A673 (cell line): ENCODE data around the gene OR10K2. TPM values are rescaled to one million over a fixed set of nuclear protein-coding genes. Genes with fewer than 3 reads are reported as not detected.
"Not testable (repeated sequence)": the region's sequence is repeated elsewhere in the genome, so short reads cannot be mapped to it uniquely, and the experiment has no call there.

ENCODE experiments used
- BruUV-seq: library from RNA; stranded (reverse); fragments of 400-500 nt; replicated peaks from 2 replicates; lab custom pipeline; 2021; lab: Mats Ljungman, UMichigan
- CTCF ChIA-PET: fragments of 300-600 bp; sonication (Branson Sonifier 250); formaldehyde crosslinking; loops from one replicate; lab custom pipeline; 2022; ENCODE audit warnings: antibody characterized with exemption; lab: Charles Lee
- POLR2A ChIA-PET: fragments of 300-600 bp; sonication (Branson Sonifier 250); formaldehyde crosslinking; loops from one replicate; lab custom pipeline; 2022; ENCODE audit warnings: antibody characterized with exemption; ENCODE audit not compliant: low non-redundant PET; lab: Charles Lee
- DNase-seq: peaks from one replicate; pipeline ENCODE4 v3.0.0-alpha.2; 2015; ENCODE audit warnings: low spot score
- H3K27ac ChIP-seq: fragments of 200-600 bp; sonication (generic); 2 replicates; pipeline ENCODE4 v1.5.1; 2016; ENCODE audit warnings: mixed run types, low read depth, mild to moderate bottlenecking, mixed read lengths, antibody characterized with exemption, low read length; ENCODE audit not compliant: poor library complexity, severe bottlenecking
- H3K27me3 ChIP-seq: fragments of 200-600 bp; sonication (generic); replicated peaks from 2 replicates; pipeline ENCODE4 v1.6.1; 2017; ENCODE audit warnings: mixed run types, low read depth, mild to moderate bottlenecking, mixed read lengths, antibody characterized with exemption, low read length; ENCODE audit not compliant: insufficient read depth, poor library complexity
- H3K36me3 ChIP-seq: fragments of 200-600 bp; sonication (generic); 2 replicates; pipeline ENCODE4 v1.6.1; 2016; ENCODE audit warnings: mixed run types, mild to moderate bottlenecking, mixed read lengths, antibody characterized with exemption, low read length; ENCODE audit not compliant: insufficient read depth, poor library complexity, severe bottlenecking
- H3K4me1 ChIP-seq: fragments of 200-600 bp; sonication (generic); 2 replicates; pipeline ENCODE4 v1.6.1; 2017; ENCODE audit warnings: mixed run types, mild to moderate bottlenecking, mixed read lengths, antibody characterized with exemption, low read length; ENCODE audit not compliant: insufficient read depth, poor library complexity, severe bottlenecking
- H3K4me3 ChIP-seq: fragments of 200-600 bp; sonication (generic); 2 replicates; pipeline ENCODE4 v1.5.1; 2016; ENCODE audit warnings: low read depth, mixed run types, mild to moderate bottlenecking, mixed read lengths, low read length; ENCODE audit not compliant: poor library complexity, severe bottlenecking
- H3K9me3 ChIP-seq: fragments of 200-600 bp; sonication (generic); 2 replicates; pipeline ENCODE4 v1.6.1; 2016; ENCODE audit warnings: mixed run types, low read depth, mild to moderate bottlenecking, mixed read lengths, antibody characterized with exemption, low read length; ENCODE audit not compliant: poor library complexity, severe bottlenecking
- EZH2 ChIP-seq: fragments of 200-600 bp; sonication (generic); IDR thresholded peaks from 2 replicates; pipeline ENCODE4 v1.6.1; 2017; ENCODE audit warnings: borderline replicate concordance, low read depth, mild to moderate bottlenecking, mixed read lengths, antibody characterized with exemption, low read length; ENCODE audit not compliant: poor library complexity, severe bottlenecking
- intact Hi-C: fragments of 100-400 bp; cut with micrococcal nuclease; formaldehyde crosslinking; loops from one replicate; pipeline ENCODE4 v1.10.0; 2022; ENCODE audit not compliant: unreplicated experiment
- total RNA-seq: library from RNA; stranded (reverse); gene quantifications from 2 replicates; pipeline ENCODE4 v1.2.3, GENCODE V29; 2021
- TF ChIP-seq, protein P1 (sequence below): fragments of 300-800, 200-600 bp; sonication (generic); conservative IDR thresholded peaks from 2 replicates; pipeline ENCODE4 v1.5.1; 2017; ENCODE audit warnings: low read depth, mild to moderate bottlenecking, antibody characterized with exemption, low read length, moderate library complexity, mixed read lengths

The OR10K2 gene
- total RNA-seq, 1 experiment from 2014 or later = not detected

DNA sequence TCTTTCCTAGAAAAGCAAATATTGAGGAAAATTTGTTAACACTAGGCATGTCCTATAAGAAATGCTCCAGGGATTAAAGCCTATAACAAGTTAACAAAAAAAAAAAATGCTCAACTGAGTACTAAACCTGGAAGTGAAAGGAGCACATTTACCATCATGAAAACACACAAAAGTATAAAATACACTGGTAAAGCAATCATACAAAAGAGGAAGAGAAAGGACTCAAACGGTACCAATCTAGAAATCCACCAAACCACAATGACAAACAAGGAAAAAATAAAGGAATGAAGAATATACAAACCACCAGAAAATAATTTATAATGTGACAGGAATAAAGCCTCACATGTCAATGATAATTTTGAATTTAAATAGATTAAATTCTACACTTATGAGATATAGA, 51.2 kb downstream of the OR10K2 start:
- Histone ChIP-seq H3K4me3 (no peak overlapping the region), H3K36me3 (no peaks in the 10 kb centered on the region), H3K27ac (no peak overlapping the region), H3K27me3 (peaks cover 42% of the 10 kb centered on the region), H3K4me1 (no peaks in the 10 kb centered on the region), H3K9me3 (peaks cover 3% of the 10 kb centered on the region)
- no peak for TF ChIP-seq EZH2
- TF ChIP-seq, protein P1, sequence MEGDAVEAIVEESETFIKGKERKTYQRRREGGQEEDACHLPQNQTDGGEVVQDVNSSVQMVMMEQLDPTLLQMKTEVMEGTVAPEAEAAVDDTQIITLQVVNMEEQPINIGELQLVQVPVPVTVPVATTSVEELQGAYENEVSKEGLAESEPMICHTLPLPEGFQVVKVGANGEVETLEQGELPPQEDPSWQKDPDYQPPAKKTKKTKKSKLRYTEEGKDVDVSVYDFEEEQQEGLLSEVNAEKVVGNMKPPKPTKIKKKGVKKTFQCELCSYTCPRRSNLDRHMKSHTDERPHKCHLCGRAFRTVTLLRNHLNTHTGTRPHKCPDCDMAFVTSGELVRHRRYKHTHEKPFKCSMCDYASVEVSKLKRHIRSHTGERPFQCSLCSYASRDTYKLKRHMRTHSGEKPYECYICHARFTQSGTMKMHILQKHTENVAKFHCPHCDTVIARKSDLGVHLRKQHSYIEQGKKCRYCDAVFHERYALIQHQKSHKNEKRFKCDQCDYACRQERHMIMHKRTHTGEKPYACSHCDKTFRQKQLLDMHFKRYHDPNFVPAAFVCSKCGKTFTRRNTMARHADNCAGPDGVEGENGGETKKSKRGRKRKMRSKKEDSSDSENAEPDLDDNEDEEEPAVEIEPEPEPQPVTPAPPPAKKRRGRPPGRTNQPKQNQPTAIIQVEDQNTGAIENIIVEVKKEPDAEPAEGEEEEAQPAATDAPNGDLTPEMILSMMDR = no peak
- no TSS peak for BruUV-seq
- CTCF ChIA-PET = no interaction called here
- intact Hi-C loops = no loop called here
- DNase-seq = no peak
- POLR2A ChIA-PET = no interaction called here

DNA sequence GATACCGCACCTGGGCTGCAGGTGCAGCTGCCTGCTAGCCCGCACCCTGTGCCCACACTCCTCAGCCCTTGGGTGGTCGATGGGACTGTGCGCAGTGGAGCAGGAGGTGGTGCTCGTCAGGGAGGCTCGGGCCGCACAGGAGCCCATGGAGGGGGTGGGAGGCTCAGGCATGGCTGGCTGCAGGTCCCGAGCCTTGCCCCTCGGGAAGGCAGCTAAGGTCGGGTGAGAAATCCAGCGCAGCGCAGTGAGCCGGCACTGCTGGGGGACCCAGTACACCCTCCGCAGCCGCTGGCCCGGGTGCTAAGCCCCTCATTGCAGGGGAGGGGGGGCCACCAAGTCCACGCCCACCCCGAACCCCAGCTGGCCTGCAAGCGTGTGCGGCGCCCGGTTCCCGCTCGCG, 51.9 kb downstream of the OR10K2 start:
- H3K9me3 ChIP-seq, H3K27ac ChIP-seq, H3K4me3 ChIP-seq, CTCF ChIA-PET, DNase-seq, BruUV-seq, H3K4me1 ChIP-seq, H3K36me3 ChIP-seq, intact Hi-C loops, POLR2A ChIA-PET: not testable (repeated sequence)
- H3K27me3 ChIP-seq = peaks cover 37% of the 10 kb centered on the region

DNA sequence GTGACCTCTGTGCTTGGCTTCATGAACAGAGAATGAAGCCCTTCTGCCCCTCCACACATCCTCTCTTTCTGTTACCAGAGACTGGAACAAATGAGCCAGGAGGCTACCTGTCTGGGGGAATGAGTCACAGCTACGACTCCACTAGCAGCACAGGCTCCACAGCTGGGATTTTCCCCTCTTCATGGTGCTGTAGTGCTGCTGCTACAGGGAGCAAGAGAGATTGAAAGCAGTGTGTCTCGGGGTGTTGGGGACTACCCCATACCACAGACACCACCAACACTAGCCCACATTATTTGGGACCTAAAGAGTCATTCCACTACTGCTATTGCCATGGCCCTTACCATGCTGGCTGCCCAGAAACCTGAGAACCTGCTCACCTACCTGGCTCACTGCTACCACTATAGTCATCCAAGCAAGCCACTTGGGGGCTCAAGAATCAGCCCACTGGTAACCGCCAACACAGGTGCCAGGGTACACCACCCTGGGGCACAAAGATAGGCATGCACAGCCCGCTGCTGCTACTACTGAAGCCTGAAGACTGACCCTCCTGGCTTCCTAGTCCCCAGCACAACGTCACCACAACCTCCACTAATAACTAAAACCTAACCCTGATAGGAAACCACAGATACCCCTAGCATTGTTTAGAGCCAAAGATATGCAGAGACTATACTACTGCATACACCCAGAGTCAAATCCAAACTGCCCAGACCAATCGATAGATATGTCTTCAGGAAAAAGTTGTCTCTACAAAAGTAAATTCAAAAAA, 54.7 kb downstream of the OR10K2 start:
- intact Hi-C loops = no loop called here
- DNase-seq = no peak
- H3K9me3 ChIP-seq = peaks cover 3% of the 10 kb centered on the region
- ChIA-PET CTCF (no interaction called here), POLR2A (no interaction called here)
- H3K27ac ChIP-seq = no peak overlapping the region
- H3K36me3 ChIP-seq = no peaks in the 10 kb centered on the region
- no TSS peak for BruUV-seq
- H3K27me3 ChIP-seq = peaks cover 24% of the 10 kb centered on the region
- no peaks in the 10 kb centered on the region for H3K4me1 ChIP-seq
- no peak for TF ChIP-seq EZH2
- TF ChIP-seq, protein P1 = no peak
- no peak overlapping the region for H3K4me3 ChIP-seq

Other genes starting within 250 kb of the OR10K2 start
- 0.79 and 1.3 TPM in 2 replicates for gene CD1D, start 245.3 kb downstream of the OR10K2 start, total RNA-seq
- not detected in 2 replicates for gene CD1A, start 171.8 kb downstream of the OR10K2 start, total RNA-seq
- not detected in 2 replicates for gene CD1C, start 136.3 kb downstream of the OR10K2 start, total RNA-seq
- gene CD1B, start 94.7 kb downstream of the OR10K2 start, total RNA-seq = not detected in 2 replicates
- not detected in 2 replicates for gene CD1E, start 72.3 kb downstream of the OR10K2 start, total RNA-seq
- not detected in 2 replicates for gene OR10T2, start 26.8 kb downstream of the OR10K2 start, total RNA-seq
- gene OR10K1, start 35.6 kb upstream of the OR10K2 start, total RNA-seq = not detected in 2 replicates
- not detected in 2 replicates for gene OR10R2, start 46.0 kb upstream of the OR10K2 start, total RNA-seq
- gene OR6Y1, start 128.2 kb upstream of the OR10K2 start, total RNA-seq = not detected in 2 replicates
- not detected in 2 replicates for gene OR6P1, start 144.3 kb upstream of the OR10K2 start, total RNA-seq
- not detected in 2 replicates for gene OR10X1, start 153.7 kb upstream of the OR10K2 start, total RNA-seq
- not detected in 2 replicates for gene OR10Z1, start 179.0 kb upstream of the OR10K2 start, total RNA-seq